HepG2 (cell line): ENCODE data around the gene ELF1. TPM values are rescaled to one million over a fixed set of nuclear protein-coding genes. Genes with fewer than 3 reads are reported as not detected.

Experiments used
- AKAP8 ChIP-seq: sonication (generic); formaldehyde crosslinking; IDR thresholded peaks from 2 replicates; pipeline ENCODE4 v1.5.1; 2020; ENCODE audit warnings: mild to moderate bottlenecking, missing genetic modification reagents
- CBFB ChIP-seq: sonication (generic); formaldehyde crosslinking; IDR thresholded peaks from 2 replicates; pipeline ENCODE4 v1.4.0; 2020; ENCODE audit warnings: missing genetic modification reagents
- CBX2 ChIP-seq, 2 experiments: fragments of 200-600 bp in 1 of 2; sonication (generic); formaldehyde crosslinking in 1 of 2; IDR thresholded peaks; 2 replicates each; pipeline versions ENCODE4 v1.7.0 to v1.8.1; 2018 to 2022; ENCODE audit warnings: low read depth in 2 of 2, low read length in 1 of 2, mild to moderate bottlenecking in 1 of 2, missing genetic modification reagents in 1 of 2
- CENPBD1 ChIP-seq: sonication (generic); formaldehyde crosslinking; IDR thresholded peaks from 2 replicates; pipeline ENCODE4 v1.8.0; 2022; ENCODE audit warnings: missing genetic modification reagents, low read depth, mild to moderate bottlenecking, borderline replicate concordance
- DDIT3 ChIP-seq: sonication (generic); formaldehyde crosslinking; IDR thresholded peaks from 2 replicates; pipeline ENCODE4 v1.4.0; 2020; ENCODE audit warnings: mild to moderate bottlenecking, missing genetic modification reagents
- HDAC1 ChIP-seq: sonication (generic); formaldehyde crosslinking; IDR thresholded peaks from 2 replicates; pipeline ENCODE4 v1.5.1; 2020; ENCODE audit warnings: mild to moderate bottlenecking, missing genetic modification reagents
- HNF4G ChIP-seq, 2 experiments: sonication (generic) in 1 of 2; formaldehyde crosslinking in 1 of 2; IDR thresholded peaks; 2 replicates each; pipeline versions ENCODE4 v1.4.0 to v1.6.1; 2011 to 2020; ENCODE audit warnings: borderline replicate concordance in 2 of 2, low read depth in 2 of 2, mild to moderate bottlenecking in 2 of 2, low read length in 1 of 2, missing genetic modification reagents in 1 of 2, moderate library complexity in 1 of 2
- IRF2 ChIP-seq: IDR thresholded peaks from 2 replicates; pipeline ENCODE4 v1.6.1; 2018; ENCODE audit warnings: missing genetic modification reagents, missing compliant biosample characterization
- MNT ChIP-seq: fragments of 450-650 bp; IDR thresholded peaks from 2 replicates; pipeline ENCODE4 v1.6.1; 2016
- NCOA2 ChIP-seq: sonication (generic); formaldehyde crosslinking; IDR thresholded peaks from 2 replicates; pipeline ENCODE4 v1.8.0; 2022; ENCODE audit warnings: inconsistent platforms
- NR3C1 ChIP-seq: sonication (generic); formaldehyde crosslinking; IDR thresholded peaks from 2 replicates; pipeline ENCODE4 v1.4.0; 2020; ENCODE audit warnings: missing genetic modification reagents
- PHF20 ChIP-seq: sonication (generic); formaldehyde crosslinking; IDR thresholded peaks from 2 replicates; pipeline ENCODE4 v1.5.0; 2020; ENCODE audit warnings: mild to moderate bottlenecking, missing genetic modification reagents
- ZFP36L2 ChIP-seq: sonication (generic); formaldehyde crosslinking; IDR thresholded peaks from 2 replicates; pipeline ENCODE4 v1.4.0; 2020; ENCODE audit warnings: missing genetic modification reagents
- ZNF276 ChIP-seq: sonication (generic); formaldehyde crosslinking; IDR thresholded peaks from 2 replicates; pipeline ENCODE4 v1.4.0; 2020; ENCODE audit warnings: mild to moderate bottlenecking, low read depth, missing genetic modification reagents
- ZNF407 ChIP-seq: sonication (generic); formaldehyde crosslinking; IDR thresholded peaks from one replicate; pipeline ENCODE4 v1.5.1; 2020; ENCODE audit warnings: mild to moderate bottlenecking, missing genetic modification reagents; ENCODE audit errors: not compliant biosample characterization
- ZNF550 ChIP-seq: sonication (generic); formaldehyde crosslinking; IDR thresholded peaks from 2 replicates; pipeline ENCODE4 v1.4.0; 2020; ENCODE audit warnings: mild to moderate bottlenecking, missing genetic modification reagents, borderline replicate concordance
- polyA plus RNA-seq, 8 experiments: library from polyadenylated mRNA; depleted of rRNA in 3 of 8; stranded (reverse) in 7 of 8; unstranded in 1 of 8; fragments of >200 nt; fragmentation: Illumina TruSeq in 4 of 8; extraction: Trizol in 4 of 8; gene quantifications; 2 replicates each; pipeline versions ENCODE4 v1.2.1 to v1.2.3, GENCODE V29; 2011 to 2016; ENCODE audit warnings: low read depth in 4 of 8, missing spikeins in 1 of 8, mixed read lengths in 1 of 8; ENCODE audit not compliant: insufficient read depth in 1 of 8
- total RNA-seq, 5 experiments: library from RNA; depleted of rRNA; stranded (reverse); fragments of >200 nt; fragmentation: Illumina TruSeq; extraction: Trizol; gene quantifications; 2 replicates each; pipeline ENCODE4 v1.2.3, GENCODE V29; 2016; ENCODE audit warnings: low read depth in 1 of 5

ELF1 gene
- total and polyA plus RNA-seq, 2 of the 13 experiments (the other 11 are each of a cell fraction or from before 2014, with no cell fraction given): 24.6 to 71.5 TPM

- TF ChIP-seq ZNF407 (CRISPR knock-in tag) (no peak), CBFB (no peak), IRF2 (CRISPR knock-in tag) (0 out of 2 replicates have a peak, but pooled peaks have one; percentile 17), DDIT3 (CRISPR knock-in tag) (no peak), CENPBD1 (no peak), HNF4G (IDR thresholded peaks at IDR 0.05; ENCODE audit: borderline replicate concordance, low read depth, low read length) (peak; percentile 80), HNF4G (CRISPR knock-in tag; IDR thresholded peaks at IDR 0.05; ENCODE audit: borderline replicate concordance, low read depth) (no peak), MNT (no peak), ZNF550 (CRISPR knock-in tag) (no peak), PHF20 (no peak), HDAC1 (CRISPR knock-in tag) (0 out of 2 replicates have a peak, but pooled peaks have one; percentile 15), ZFP36L2 (CRISPR knock-in tag) (no peak), NCOA2 (CRISPR knock-in tag) (peak; percentile 93), ZNF276 (CRISPR knock-in tag) (no peak), AKAP8 (CRISPR knock-in tag) (no peak), NR3C1 (no peak), CBX2 (IDR thresholded peaks at IDR 0.05; ENCODE audit: low read depth, low read length) (no peak), CBX2 (CRISPR knock-in tag; IDR thresholded peaks at IDR 0.05; ENCODE audit: low read depth) (no peak)
Measured at GRCh38 chr13:41008349-41008980, 10.7 kb downstream of the ELF1 start (continued).
